PFSK-1 (cell line): ENCODE measurements around the gene RBM38.

Source experiments
- TAF1 ChIP-seq: IDR thresholded peaks from 2 replicates; pipeline ENCODE4 v1.6.1; 2012; ENCODE audit warnings: low read length, control low read depth, borderline replicate concordance; ENCODE audit not compliant: insufficient read depth
- TF ChIP-seq, protein P1 (sequence below), 2 experiments: IDR thresholded peaks; 2 replicates each; pipeline versions ENCODE4 v1.6.1 to v1.8.0; 2011 to 2012; ENCODE audit warnings: low read depth in 2 of 2, low read length in 2 of 2, control low read depth in 1 of 2, inconsistent platforms in 1 of 2, mild to moderate bottlenecking in 1 of 2, moderate library complexity in 1 of 2; ENCODE audit not compliant: insufficient read depth in 1 of 2

DNA sequence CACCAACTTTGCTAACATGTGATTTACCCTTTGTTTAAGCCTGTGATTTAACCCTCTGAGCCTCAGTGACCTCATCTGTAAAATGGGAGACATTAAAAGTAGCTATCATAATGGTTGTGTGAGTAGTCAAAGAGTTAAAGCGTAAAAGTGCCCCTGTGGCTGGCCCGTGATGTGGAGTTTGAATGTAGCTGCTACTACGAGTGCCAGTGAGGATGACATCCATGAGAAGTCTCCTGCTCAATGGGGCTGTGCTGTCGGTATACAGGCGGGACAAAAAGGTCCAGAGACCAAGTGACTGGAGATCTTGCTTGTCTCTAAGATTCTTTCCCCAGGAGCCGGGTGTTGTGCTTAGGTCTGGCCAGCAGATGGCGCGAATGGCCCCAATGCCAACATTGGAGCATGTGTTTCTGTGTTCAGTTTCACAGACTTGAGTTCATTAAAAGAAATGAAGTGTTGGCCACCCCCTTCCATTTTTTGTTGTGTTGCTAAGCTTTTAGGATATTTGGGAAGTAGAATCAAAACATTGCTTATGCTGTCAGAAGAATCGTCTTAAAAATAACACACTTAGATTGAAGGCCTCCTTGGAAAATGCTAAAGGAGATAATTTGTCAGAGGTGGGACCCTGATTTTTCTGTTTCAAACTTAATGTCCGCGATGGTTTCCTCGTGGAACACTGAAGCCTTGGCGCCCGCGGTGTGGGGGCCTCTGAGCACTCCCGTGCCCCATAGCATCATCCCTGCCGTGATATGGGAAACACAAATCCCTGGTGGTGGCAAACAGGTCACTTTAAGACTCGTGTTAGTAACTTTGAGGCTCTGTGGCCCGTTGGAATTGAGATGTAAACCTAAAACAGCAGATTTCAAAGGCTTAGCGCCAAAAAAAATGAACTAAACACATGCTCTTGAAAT, 9.3 kb upstream of the RBM38 start:
- TF ChIP-seq, protein P1, sequence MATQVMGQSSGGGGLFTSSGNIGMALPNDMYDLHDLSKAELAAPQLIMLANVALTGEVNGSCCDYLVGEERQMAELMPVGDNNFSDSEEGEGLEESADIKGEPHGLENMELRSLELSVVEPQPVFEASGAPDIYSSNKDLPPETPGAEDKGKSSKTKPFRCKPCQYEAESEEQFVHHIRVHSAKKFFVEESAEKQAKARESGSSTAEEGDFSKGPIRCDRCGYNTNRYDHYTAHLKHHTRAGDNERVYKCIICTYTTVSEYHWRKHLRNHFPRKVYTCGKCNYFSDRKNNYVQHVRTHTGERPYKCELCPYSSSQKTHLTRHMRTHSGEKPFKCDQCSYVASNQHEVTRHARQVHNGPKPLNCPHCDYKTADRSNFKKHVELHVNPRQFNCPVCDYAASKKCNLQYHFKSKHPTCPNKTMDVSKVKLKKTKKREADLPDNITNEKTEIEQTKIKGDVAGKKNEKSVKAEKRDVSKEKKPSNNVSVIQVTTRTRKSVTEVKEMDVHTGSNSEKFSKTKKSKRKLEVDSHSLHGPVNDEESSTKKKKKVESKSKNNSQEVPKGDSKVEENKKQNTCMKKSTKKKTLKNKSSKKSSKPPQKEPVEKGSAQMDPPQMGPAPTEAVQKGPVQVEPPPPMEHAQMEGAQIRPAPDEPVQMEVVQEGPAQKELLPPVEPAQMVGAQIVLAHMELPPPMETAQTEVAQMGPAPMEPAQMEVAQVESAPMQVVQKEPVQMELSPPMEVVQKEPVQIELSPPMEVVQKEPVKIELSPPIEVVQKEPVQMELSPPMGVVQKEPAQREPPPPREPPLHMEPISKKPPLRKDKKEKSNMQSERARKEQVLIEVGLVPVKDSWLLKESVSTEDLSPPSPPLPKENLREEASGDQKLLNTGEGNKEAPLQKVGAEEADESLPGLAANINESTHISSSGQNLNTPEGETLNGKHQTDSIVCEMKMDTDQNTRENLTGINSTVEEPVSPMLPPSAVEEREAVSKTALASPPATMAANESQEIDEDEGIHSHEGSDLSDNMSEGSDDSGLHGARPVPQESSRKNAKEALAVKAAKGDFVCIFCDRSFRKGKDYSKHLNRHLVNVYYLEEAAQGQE (IDR thresholded peaks at IDR 0.05; ENCODE audit: insufficient read depth in 1 of 2, low read depth in 2 of 2, low read length in 2 of 2), result no peak
- TF ChIP-seq TAF1, result no peak
